ENCODE data around the gene ITGAL.
A peak's percentile ranks its signal among the peaks of the same experiment; 100 is the strongest.
"Not testable (repeated sequence)": the region's sequence is repeated elsewhere in the genome, so short reads cannot be mapped to it uniquely, and the experiment has no call there.

The ITGAL gene

GRCh38 chr16:30503403-30504296 lies 31.1 kb downstream of the ITGAL start:
- Mint-ChIP-seq H3K9me3 (no peaks in the 10 kb centered on the region), H3K36me3 (peaks cover 14% of the 10 kb centered on the region), H3K4me3 (no peak overlapping the region), H3K27me3 (no peaks in the 10 kb centered on the region), H3K4me1 (peaks cover 12% of the 10 kb centered on the region), H3K27ac (peak overlapping the region; percentile 89)

- Mint-ChIP-seq H3K4me3 (no peak overlapping the region), H3K4me1 (no peaks in the 10 kb centered on the region), H3K9me3 (no peaks in the 10 kb centered on the region), H3K36me3 (peaks cover 28% of the 10 kb centered on the region), H3K27ac (peak overlapping the region; percentile 77), H3K27me3 (no peaks in the 10 kb centered on the region)
These were observed 36.7 kb downstream of the ITGAL start for GRCh38 chr16:30509081-30509765.

GRCh38 chr16:30510376-30510938 lies 37.9 kb downstream of the ITGAL start:
- Mint-ChIP-seq H3K27ac (peak overlapping the region; percentile 46), H3K4me1 (no peaks in the 10 kb centered on the region), H3K4me3 (no peak overlapping the region), H3K27me3 (no peaks in the 10 kb centered on the region), H3K9me3 (no peaks in the 10 kb centered on the region), H3K36me3 (peaks cover 29% of the 10 kb centered on the region)

- peak overlapping the region; percentile 89 for H3K27ac Mint-ChIP-seq
- H3K4me3 Mint-ChIP-seq, result no peak overlapping the region
- H3K9me3 Mint-ChIP-seq, result no peaks in the 10 kb centered on the region
- no peaks in the 10 kb centered on the region for H3K4me1 Mint-ChIP-seq
- H3K27me3 Mint-ChIP-seq, result no peaks in the 10 kb centered on the region
- H3K36me3 Mint-ChIP-seq, result peaks cover 31% of the 10 kb centered on the region
These were observed 39.0 kb downstream of the ITGAL start for GRCh38 chr16:30511509-30511908.

- H3K9me3 Mint-ChIP-seq, result no peaks in the 10 kb centered on the region
- H3K27ac Mint-ChIP-seq, result peak overlapping the region; percentile 79
- H3K36me3 Mint-ChIP-seq, result peaks cover 40% of the 10 kb centered on the region
- no peak overlapping the region for H3K4me3 Mint-ChIP-seq
- H3K27me3 Mint-ChIP-seq, result no peaks in the 10 kb centered on the region
- peaks cover 4% of the 10 kb centered on the region for H3K4me1 Mint-ChIP-seq
These were observed 42.7 kb downstream of the ITGAL start for GRCh38 chr16:30515275-30515674.

GRCh38 chr16:30518552-30518951 lies 46.0 kb downstream of the ITGAL start:
- no peak overlapping the region for H3K4me3 Mint-ChIP-seq
- peak overlapping the region; percentile 70 for H3K27ac Mint-ChIP-seq
- no peaks in the 10 kb centered on the region for H3K27me3 Mint-ChIP-seq
- H3K9me3 Mint-ChIP-seq, result no peaks in the 10 kb centered on the region
- H3K4me1 Mint-ChIP-seq, result peaks cover 4% of the 10 kb centered on the region
- peaks cover 23% of the 10 kb centered on the region for H3K36me3 Mint-ChIP-seq

- H3K9me3 Mint-ChIP-seq, result no peaks in the 10 kb centered on the region
- H3K36me3 Mint-ChIP-seq, result peaks cover 20% of the 10 kb centered on the region
- H3K27ac Mint-ChIP-seq, result peak overlapping the region; percentile 89
- H3K4me3 Mint-ChIP-seq, result no peak overlapping the region
- H3K27me3 Mint-ChIP-seq, result no peaks in the 10 kb centered on the region
- H3K4me1 Mint-ChIP-seq, result peaks cover 4% of the 10 kb centered on the region
These were observed 46.8 kb downstream of the ITGAL start for GRCh38 chr16:30519120-30520049.

GRCh38 chr16:30521476-30521872 lies 48.9 kb downstream of the ITGAL start:
- Mint-ChIP-seq H3K27ac (no peak overlapping the region), H3K36me3 (peaks cover 14% of the 10 kb centered on the region), H3K9me3 (no peaks in the 10 kb centered on the region), H3K4me1 (peaks cover 4% of the 10 kb centered on the region), H3K4me3 (no peak overlapping the region), H3K27me3 (no peaks in the 10 kb centered on the region)

GRCh38 chr16:30521873-30522641 lies 49.5 kb downstream of the ITGAL start:
- Mint-ChIP-seq H3K4me1 (peaks cover 4% of the 10 kb centered on the region), H3K9me3 (no peaks in the 10 kb centered on the region), H3K27ac (no peak overlapping the region), H3K4me3 (no peak overlapping the region), H3K27me3 (no peaks in the 10 kb centered on the region), H3K36me3 (peaks cover 12% of the 10 kb centered on the region)

GRCh38 chr16:30522702-30523463 lies 50.3 kb downstream of the ITGAL start:
- H3K27ac Mint-ChIP-seq, H3K9me3 Mint-ChIP-seq, H3K27me3 Mint-ChIP-seq, H3K4me3 Mint-ChIP-seq: not testable (repeated sequence)
- Mint-ChIP-seq H3K36me3 (peaks cover 12% of the 10 kb centered on the region), H3K4me1 (peaks cover 10% of the 10 kb centered on the region)

GRCh38 chr16:30523768-30524574 lies 51.4 kb downstream of the ITGAL start:
- Mint-ChIP-seq H3K9me3 (no peaks in the 10 kb centered on the region), H3K27ac (no peak overlapping the region), H3K4me1 (peaks cover 19% of the 10 kb centered on the region), H3K27me3 (no peaks in the 10 kb centered on the region), H3K4me3 (no peak overlapping the region), H3K36me3 (peaks cover 9% of the 10 kb centered on the region)

GRCh38 chr16:30524575-30525568 lies 52.3 kb downstream of the ITGAL start:
- peak overlapping the region; percentile 79 for H3K27ac Mint-ChIP-seq
- no peaks in the 10 kb centered on the region for H3K27me3 Mint-ChIP-seq
- peaks cover 2% of the 10 kb centered on the region for H3K36me3 Mint-ChIP-seq
- no peak overlapping the region for H3K4me3 Mint-ChIP-seq
- no peaks in the 10 kb centered on the region for H3K9me3 Mint-ChIP-seq
- H3K4me1 Mint-ChIP-seq, result peaks cover 22% of the 10 kb centered on the region

- Mint-ChIP-seq H3K36me3 (no peaks in the 10 kb centered on the region), H3K4me1 (peaks cover 31% of the 10 kb centered on the region), H3K9me3 (no peaks in the 10 kb centered on the region), H3K27ac (no peak overlapping the region), H3K4me3 (peak overlapping the region; percentile 78), H3K27me3 (no peaks in the 10 kb centered on the region)
These were observed 53.2 kb downstream of the ITGAL start for GRCh38 chr16:30525844-30526136.

Measured in activated naive CD4-positive, alpha-beta T cell treated with anti-CD3 and anti-CD28 coated beads, Interleukin-2, amount 50 U/mL, for 24 hours (primary cell).